OCI-LY7 (cell line): ENCODE results near the gene TTC28. TPM values are rescaled to one million over a fixed set of nuclear protein-coding genes. Genes with fewer than 3 reads are reported as not detected.
"Not testable (repeated sequence)": the region's sequence is repeated elsewhere in the genome, so short reads cannot be mapped to it uniquely, and the experiment has no call there.

Experiments used
- BruUV-seq: library from RNA; stranded (reverse); fragments of 400-500 nt; replicated peaks from 2 replicates; lab custom pipeline; 2021; lab: Mats Ljungman, UMichigan
- CTCF ChIA-PET: fragments of 300-600 bp; sonication (Branson Sonifier 250); formaldehyde crosslinking; loops from one replicate; lab custom pipeline; 2022; ENCODE audit warnings: antibody characterized with exemption; ENCODE audit not compliant: unreplicated experiment; lab: Charles Lee
- POLR2A ChIA-PET: fragments of 300-600 bp; sonication (Branson Sonifier 250); formaldehyde crosslinking; loops from one replicate; lab custom pipeline; 2022; ENCODE audit warnings: antibody characterized with exemption; lab: Charles Lee
- DNase-seq: peaks from one replicate; pipeline ENCODE4 v3.0.0-alpha.2; 2015; ENCODE audit warnings: low spot score
- H2AFZ ChIP-seq: fragments of 200-600 bp; sonication (generic), shearing (Covaris generic); 2 replicates; pipeline ENCODE4 v1.6.1; 2014; ENCODE audit warnings: mild to moderate bottlenecking, antibody characterized with exemption, low read length, moderate library complexity
- H3K27ac ChIP-seq: fragments of 200-600 bp; sonication (generic); 2 replicates; pipeline ENCODE4 v1.5.1; 2014; ENCODE audit warnings: mixed run types, low read depth, mild to moderate bottlenecking, moderate library complexity, low read length, inconsistent platforms; ENCODE audit not compliant: poor library complexity, severe bottlenecking
- H3K36me3 ChIP-seq: fragments of 200-600 bp; sonication (generic); 2 replicates; pipeline ENCODE4 v1.6.1; 2014; ENCODE audit warnings: mild to moderate bottlenecking, antibody characterized with exemption, low read length, moderate library complexity, mixed read lengths; ENCODE audit not compliant: insufficient read depth
- H3K4me1 ChIP-seq: fragments of 200-600 bp; sonication (generic); 2 replicates; pipeline ENCODE4 v1.5.1; 2014; ENCODE audit warnings: mild to moderate bottlenecking, low read length; ENCODE audit not compliant: insufficient read depth, poor library complexity, severe bottlenecking
- H3K4me2 ChIP-seq: fragments of 200-600 bp; sonication (generic); 2 replicates; pipeline ENCODE4 v1.6.1; 2014; ENCODE audit warnings: mild to moderate bottlenecking, low read length
- H3K4me3 ChIP-seq: fragments of 200-600 bp; sonication (generic); 2 replicates; pipeline ENCODE4 v1.5.1; 2014; ENCODE audit warnings: mild to moderate bottlenecking, low read depth, low read length; ENCODE audit not compliant: poor library complexity, severe bottlenecking
- H3K79me2 ChIP-seq: fragments of 200-600 bp; sonication (generic); 2 replicates; pipeline ENCODE4 v1.6.1; 2016; ENCODE audit warnings: low read depth, mild to moderate bottlenecking, low read length, moderate library complexity, mixed read lengths; ENCODE audit not compliant: insufficient read depth
- H3K9me2 ChIP-seq: fragments of 200-600 bp; sonication (generic); 2 replicates; pipeline ENCODE4 v1.6.1; 2016; ENCODE audit warnings: mild to moderate bottlenecking, low read length, mixed read lengths; ENCODE audit not compliant: insufficient read depth
- H3K9me3 ChIP-seq: fragments of 200-600 bp; sonication (generic); 2 replicates; pipeline ENCODE4 v1.6.1; 2014; ENCODE audit warnings: mild to moderate bottlenecking, mixed run types, low read length, mixed read lengths
- H4K20me1 ChIP-seq: fragments of 200-600 bp; sonication (generic); 2 replicates; pipeline ENCODE4 v1.6.1; 2014; ENCODE audit warnings: mild to moderate bottlenecking, antibody characterized with exemption, low read length, moderate library complexity, mixed read lengths; ENCODE audit not compliant: insufficient read depth
- EZH2phosphoT487 ChIP-seq: fragments of 200-600 bp; sonication (generic); IDR thresholded peaks from 2 replicates; pipeline ENCODE4 v1.6.1; 2018; ENCODE audit warnings: low read depth, borderline replicate concordance, mild to moderate bottlenecking, mixed run types, antibody characterized with exemption, low read length, moderate library complexity, mixed read lengths
- intact Hi-C: fragments of 100-400 bp; cut with micrococcal nuclease; formaldehyde crosslinking; loops from one replicate; pipeline ENCODE4 v1.10.0; 2022; ENCODE audit not compliant: unreplicated experiment
- total RNA-seq, 2 experiments: library from RNA; depleted of rRNA in 1 of 2; stranded (reverse); fragments of >200 nt in 1 of 2; shearing (Covaris generic) in 1 of 2; gene quantifications; 2 replicates each; pipeline ENCODE4 v1.2.3, GENCODE V29; 2014 to 2022
- TF ChIP-seq, protein P1 (sequence below): fragments of 200-600 bp; sonication (generic); conservative IDR thresholded peaks from 2 replicates; pipeline ENCODE4 v1.5.1; 2014; ENCODE audit warnings: mild to moderate bottlenecking, antibody characterized with exemption, low read length, moderate library complexity, mixed read lengths

The TTC28 gene
- total RNA-seq, 2 experiments from 2014 or later: under 0.01 to 0.55 TPM

DNA sequence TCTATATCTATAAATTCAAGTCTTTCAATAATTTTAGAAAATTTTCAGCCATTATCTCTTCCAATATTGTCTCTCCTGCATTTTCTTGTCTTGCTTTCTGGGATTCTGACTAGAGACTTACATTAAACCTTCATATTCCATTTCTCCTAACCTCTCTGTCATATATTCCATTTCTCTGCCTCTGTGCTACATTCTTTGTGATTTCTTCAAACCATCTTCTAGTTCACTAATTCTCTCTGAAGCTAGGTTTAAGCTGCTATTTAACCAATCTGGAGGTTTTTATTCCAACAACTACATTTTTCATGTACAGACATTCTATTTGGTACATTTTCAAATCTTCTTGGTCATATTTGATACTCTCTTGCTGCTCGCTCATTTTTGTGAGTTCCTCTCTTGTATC, 122.5 kb downstream of the TTC28 start:
- no peak overlapping the region for H3K4me3 ChIP-seq
- H4K20me1 ChIP-seq: no peaks in the 10 kb centered on the region
- CTCF ChIA-PET: no interaction called here
- POLR2A ChIA-PET: no interaction called here
- no peaks in the 10 kb centered on the region for H3K4me1 ChIP-seq
- intact Hi-C loops: no loop called here
- no peak for DNase-seq
- H3K9me2 ChIP-seq: no peaks in the 10 kb centered on the region
- H3K4me2 ChIP-seq: no peak overlapping the region
- no peaks in the 10 kb centered on the region for H3K79me2 ChIP-seq
- TF ChIP-seq, protein P1, sequence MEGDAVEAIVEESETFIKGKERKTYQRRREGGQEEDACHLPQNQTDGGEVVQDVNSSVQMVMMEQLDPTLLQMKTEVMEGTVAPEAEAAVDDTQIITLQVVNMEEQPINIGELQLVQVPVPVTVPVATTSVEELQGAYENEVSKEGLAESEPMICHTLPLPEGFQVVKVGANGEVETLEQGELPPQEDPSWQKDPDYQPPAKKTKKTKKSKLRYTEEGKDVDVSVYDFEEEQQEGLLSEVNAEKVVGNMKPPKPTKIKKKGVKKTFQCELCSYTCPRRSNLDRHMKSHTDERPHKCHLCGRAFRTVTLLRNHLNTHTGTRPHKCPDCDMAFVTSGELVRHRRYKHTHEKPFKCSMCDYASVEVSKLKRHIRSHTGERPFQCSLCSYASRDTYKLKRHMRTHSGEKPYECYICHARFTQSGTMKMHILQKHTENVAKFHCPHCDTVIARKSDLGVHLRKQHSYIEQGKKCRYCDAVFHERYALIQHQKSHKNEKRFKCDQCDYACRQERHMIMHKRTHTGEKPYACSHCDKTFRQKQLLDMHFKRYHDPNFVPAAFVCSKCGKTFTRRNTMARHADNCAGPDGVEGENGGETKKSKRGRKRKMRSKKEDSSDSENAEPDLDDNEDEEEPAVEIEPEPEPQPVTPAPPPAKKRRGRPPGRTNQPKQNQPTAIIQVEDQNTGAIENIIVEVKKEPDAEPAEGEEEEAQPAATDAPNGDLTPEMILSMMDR: no peak
- H2AFZ ChIP-seq: no peak overlapping the region
- no peaks in the 10 kb centered on the region for H3K36me3 ChIP-seq
- BruUV-seq: no TSS peak
- H3K27ac ChIP-seq: no peak overlapping the region
- H3K9me3 ChIP-seq: no peaks in the 10 kb centered on the region

DNA sequence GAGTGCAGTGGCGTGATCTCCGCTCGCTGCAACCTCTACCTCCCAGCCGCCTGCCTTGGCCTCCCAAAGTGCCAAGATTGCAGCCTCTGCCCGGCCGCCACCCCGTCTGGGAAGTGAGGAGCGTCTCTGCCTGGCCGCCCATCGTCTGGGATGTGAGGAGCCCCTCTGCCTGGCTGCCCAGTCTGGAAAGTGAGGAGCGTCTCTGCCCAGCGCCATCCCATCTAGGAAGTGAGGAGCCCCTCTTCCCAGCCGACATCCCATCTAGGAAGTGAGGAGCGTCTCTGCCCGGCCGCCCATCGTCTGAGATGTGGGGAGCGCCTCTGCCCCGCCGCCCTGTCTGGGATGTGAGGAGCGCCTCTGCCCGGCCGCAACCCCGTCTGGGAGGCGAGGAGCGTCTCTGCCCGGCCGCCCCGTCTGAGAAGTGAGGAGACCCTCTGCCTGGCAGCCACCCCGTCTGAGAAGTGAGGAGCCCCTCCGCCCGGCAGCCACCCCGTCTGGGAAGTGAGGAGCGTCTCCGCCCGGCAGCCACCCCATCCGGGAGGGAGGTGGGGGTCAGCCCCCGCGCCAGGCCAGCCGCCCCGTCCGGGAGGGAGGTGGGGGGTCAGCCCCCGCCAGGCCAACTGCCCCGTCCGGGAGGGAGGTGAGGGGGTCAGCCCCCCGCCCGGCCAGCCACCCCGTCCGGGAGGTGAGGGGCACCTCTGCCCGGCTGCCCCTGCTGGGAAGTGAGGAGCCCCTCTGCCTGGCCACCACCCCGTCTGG, 126.4 kb downstream of the TTC28 start:
- H3K9me2 ChIP-seq, H2AFZ ChIP-seq, H3K4me3 ChIP-seq, H3K79me2 ChIP-seq, H3K4me1 ChIP-seq, H3K9me3 ChIP-seq, H4K20me1 ChIP-seq, H3K27ac ChIP-seq, DNase-seq, H3K36me3 ChIP-seq, CTCF ChIA-PET, intact Hi-C loops, BruUV-seq, POLR2A ChIA-PET, H3K4me2 ChIP-seq: not testable (repeated sequence)

DNA sequence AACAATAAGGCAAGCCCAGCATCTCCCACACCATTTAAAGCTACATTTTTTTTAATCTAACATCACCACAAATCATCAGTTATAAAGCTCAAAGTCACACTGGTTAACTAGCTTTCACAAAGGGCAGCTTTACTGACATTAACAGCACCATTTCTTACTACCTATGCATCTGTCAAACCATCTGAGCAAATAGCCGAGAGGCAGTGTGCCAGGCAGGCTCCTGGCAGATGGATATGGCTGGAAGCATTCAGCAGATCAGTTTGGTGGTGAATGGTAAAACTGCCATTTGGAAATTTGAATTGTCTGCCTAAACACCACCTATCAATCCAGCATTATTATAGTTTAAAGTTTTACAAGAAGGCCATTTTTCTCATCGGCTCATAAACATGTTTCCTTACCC, 131.2 kb downstream of the TTC28 start:
- DNase-seq: no peak
- no peaks in the 10 kb centered on the region for H3K4me1 ChIP-seq
- no peak overlapping the region for H3K4me2 ChIP-seq
- no peaks in the 10 kb centered on the region for H3K36me3 ChIP-seq
- POLR2A ChIA-PET: no interaction called here
- H3K79me2 ChIP-seq: no peaks in the 10 kb centered on the region
- CTCF ChIA-PET: no interaction called here
- no peaks in the 10 kb centered on the region for H3K9me3 ChIP-seq
- H3K4me3 ChIP-seq: no peak overlapping the region
- intact Hi-C loops: no loop called here
- no peak overlapping the region for H3K27ac ChIP-seq
- TF ChIP-seq, protein P1: no peak
- TF ChIP-seq EZH2phosphoT487: no peak
- no peak overlapping the region for H2AFZ ChIP-seq
- H3K9me2 ChIP-seq: no peaks in the 10 kb centered on the region
- H4K20me1 ChIP-seq: no peaks in the 10 kb centered on the region
- BruUV-seq: no TSS peak
